GM19395 (cell line): ENCODE results near the gene DEFB128.

Experiments
- ATAC-seq: cut with Tn5 transposase; IDR thresholded peaks from one replicate; pipeline ENCODE4 v1.9.1; 2021; ENCODE audit warnings: mild to moderate bottlenecking, moderate library complexity; ENCODE audit not compliant: unreplicated experiment

The DEFB128 gene

GRCh38 chr20:157154-157553 is 32.4 kb downstream of the DEFB128 start, which contains the start of gene DEFB127:
DEFB127 (plus strand) TSS chr20:157454; CDS start chr20:157545, 91 bp downstream.
- ATAC-seq, result no peak

DNA sequence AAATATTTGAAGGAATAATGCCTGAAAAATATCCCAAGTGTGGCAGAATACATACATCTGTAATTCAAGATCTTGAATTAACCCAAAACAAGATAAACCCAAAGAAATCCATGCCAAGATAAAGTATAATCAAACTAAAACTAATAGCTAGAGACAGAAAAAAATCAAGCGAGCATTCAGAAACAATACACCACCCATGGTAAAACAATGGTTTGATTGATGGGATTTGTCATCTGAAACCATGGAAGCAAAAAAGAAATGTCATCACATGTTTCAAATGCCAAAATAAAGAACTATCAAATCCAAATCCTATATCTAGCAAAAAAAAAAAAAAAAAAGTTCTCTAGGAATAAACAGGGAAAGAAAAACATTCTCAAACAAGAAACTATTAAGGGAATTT is 37.4 kb downstream of the DEFB128 start:
- ATAC-seq, result no peak

- no peak for ATAC-seq
Observed at GRCh38 chr20:145877-146276, 43.6 kb downstream of the DEFB128 start.

DNA sequence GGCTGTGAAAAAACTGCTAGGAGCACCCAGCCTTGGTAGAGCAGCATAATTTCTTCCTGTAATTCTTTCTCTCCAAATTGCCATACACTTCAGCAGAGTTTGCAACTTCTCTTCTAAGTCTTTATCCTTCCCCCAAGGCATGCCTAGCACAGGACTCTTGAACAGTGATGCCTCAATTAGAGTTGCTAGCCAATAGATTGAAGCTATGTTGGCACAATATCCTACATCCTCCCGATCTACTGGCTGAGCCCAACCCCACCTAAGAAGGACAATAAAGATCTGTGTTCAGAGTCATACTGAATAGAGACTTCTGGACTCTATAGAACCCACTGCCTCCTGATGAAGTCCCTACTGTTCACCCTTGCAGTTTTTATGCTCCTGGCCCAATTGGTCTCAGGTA is 47.2 kb downstream of the DEFB128 start, which contains the start of gene DEFB126:
Gene DEFB126 (plus strand): TSS at position 301 of the 400 bp plus-strand sequence. CDS start 39 bp downstream, at position 340.
- no peak for ATAC-seq
